DMS53 treated with DMSO at 0.1 percent for 48 hours (cell line): Measurements from ENCODE around the gene TAX1BP1.

Source experiments
- DNase-seq: peaks from one replicate; lab custom pipeline; 2025; ENCODE audit not compliant: unreplicated experiment; lab: John Stamatoyannopoulos, UW

TAX1BP1 gene

DNA sequence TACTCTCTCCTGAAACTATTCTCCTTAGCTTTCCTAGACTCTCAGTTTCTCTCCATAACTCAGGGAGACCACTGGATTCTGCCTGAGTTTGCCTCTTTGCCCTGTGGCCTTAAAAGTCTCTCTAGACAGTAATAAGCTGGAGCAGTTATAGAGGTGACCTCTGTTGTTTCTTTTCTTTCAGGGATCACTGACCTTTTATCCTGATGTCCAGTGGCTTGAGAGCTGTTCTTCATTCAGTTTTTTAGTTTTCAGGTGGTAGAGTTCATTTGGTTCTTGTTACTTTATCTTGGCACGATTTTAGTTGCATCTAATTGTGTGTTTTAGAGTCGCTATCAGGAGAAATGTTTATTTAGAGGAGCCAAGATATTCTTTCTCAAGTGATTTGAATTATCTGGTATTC lies 37.7 kb downstream of the TAX1BP1 start:
- no peak for DNase-seq

GRCh38 chr7:27779873-27780272 lies 39.9 kb downstream of the TAX1BP1 start:
- DNase-seq = no peak

- DNase-seq = no peak
Measured at GRCh38 chr7:27781188-27781587, 41.2 kb downstream of the TAX1BP1 start.

DNA sequence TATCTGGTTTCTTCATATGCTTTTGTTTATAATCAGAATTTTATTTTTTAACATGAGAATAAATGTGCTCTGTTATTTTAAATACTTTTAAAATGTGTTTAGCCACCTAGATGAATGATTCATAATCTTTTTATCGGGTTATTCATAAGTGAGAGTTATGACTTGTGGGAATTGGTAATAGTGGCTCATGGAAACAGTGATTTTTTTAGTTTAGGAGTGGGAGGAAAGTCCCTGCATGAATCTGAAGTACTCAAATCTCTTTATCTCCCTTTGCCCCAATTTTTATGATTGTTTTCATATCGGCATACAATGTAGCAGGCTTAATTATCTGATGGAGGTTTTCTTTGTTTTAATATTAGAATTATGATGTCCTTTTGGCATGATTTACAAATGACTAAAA lies 42.9 kb downstream of the TAX1BP1 start:
- no peak for DNase-seq

DNA sequence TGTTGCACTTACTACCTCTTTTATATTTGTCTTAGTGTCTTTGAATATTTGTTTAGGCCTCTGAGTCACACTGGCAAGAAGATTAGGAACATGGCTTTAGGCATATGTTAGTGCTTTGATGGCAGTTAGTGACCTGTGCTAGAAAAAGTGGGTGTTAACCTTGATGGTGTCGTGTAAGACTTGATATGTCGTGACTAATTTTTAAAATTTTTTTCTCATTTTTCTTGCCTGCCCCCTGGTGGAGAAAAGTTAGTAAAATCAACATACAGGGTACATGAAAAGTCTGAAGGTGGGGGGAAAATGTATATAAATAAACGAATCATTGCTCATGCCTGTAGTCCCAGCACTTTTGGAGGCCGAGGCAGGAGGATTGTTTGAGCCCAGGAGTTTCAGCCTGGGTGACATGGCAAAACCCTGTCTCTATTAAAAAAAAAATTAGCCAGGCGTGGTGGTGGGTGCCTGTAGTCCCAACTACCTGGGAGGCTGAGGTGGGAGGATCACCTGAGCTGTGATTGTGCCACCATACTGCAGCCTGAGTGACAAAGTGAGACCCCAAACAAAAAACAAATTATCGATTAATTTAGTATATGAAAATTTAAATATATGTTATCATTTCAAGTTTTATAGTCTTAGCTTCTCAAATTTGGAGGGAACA lies 44.6 kb downstream of the TAX1BP1 start:
- peak; percentile 75 for DNase-seq

DNA sequence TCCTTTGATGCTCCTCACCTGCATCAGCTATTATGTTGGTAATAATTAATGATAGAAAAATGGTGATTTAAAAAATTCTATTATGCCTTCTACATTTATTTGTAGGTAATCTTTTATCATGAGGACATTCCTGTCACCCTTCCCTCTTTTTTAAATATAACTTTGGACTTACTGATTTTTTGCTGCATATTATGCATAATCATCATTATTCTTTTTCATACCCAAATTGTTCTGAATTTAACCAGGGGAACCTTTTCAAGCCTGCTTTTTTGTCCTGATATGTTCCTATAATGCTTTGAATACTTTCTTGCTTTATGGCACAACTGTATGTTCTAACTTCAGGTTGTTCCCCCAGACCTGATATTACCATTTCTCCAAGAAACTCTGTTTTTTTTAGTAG lies 48.5 kb downstream of the TAX1BP1 start:
- DNase-seq = no peak

- no peak for DNase-seq
Measured at GRCh38 chr7:27793780-27794179, 53.8 kb downstream of the TAX1BP1 start.

DNA sequence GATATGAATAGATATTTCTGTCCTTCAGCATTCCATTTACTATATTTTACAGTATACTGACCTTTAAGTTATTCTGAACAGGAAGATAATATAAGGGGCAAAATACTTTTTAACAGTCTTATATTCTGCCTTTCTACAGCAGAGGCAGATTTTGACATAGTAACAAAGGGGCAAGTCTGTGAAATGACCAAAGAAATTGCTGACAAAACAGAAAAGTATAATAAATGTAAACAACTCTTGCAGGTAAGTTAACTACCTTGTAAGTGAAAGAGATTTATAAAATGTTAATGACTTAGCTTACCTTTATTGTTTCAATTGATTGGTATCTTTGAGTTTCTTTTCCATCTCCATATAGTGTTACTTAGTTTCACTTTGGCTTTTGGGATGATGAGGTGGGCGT lies 56.0 kb downstream of the TAX1BP1 start:
- DNase-seq = no peak

DNA sequence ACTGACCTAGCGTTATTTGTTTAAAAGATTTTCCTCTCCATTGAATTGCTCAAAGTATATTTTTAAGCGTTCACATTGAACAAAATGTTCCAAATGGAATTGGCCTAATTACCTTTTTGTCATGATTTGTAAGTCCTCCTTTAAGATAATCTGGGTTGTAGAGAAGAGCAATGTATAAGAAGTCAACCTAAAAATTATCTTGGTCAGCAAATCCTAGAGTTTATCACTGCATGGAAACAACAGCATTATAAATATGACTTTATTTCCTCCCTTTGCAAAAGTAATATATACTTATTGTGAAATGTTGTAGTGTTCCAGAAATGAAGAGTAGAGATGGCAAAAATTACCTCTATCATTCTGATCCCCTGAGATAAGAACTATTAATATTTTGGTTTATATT lies 59.2 kb downstream of the TAX1BP1 start:
- DNase-seq = no peak

DNA sequence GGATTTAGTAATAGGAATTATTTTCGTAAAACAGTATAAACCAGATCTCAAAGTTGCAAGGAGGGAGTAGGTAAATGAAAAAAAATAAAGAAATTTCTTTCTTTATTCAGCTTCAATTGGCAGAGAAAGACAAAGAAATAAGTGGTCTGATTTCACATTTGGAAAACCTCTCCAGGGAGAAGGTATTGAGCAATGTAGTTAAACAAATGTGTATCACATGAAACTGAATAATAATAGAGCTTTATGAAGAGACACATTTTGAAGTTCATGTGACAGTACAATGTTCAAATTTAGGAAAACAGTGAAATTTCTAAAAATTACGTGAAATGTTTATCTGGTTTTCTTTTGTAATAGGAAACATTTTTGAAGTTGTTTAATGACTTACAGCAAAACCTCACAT lies 63.0 kb downstream of the TAX1BP1 start:
- no peak for DNase-seq

DNA sequence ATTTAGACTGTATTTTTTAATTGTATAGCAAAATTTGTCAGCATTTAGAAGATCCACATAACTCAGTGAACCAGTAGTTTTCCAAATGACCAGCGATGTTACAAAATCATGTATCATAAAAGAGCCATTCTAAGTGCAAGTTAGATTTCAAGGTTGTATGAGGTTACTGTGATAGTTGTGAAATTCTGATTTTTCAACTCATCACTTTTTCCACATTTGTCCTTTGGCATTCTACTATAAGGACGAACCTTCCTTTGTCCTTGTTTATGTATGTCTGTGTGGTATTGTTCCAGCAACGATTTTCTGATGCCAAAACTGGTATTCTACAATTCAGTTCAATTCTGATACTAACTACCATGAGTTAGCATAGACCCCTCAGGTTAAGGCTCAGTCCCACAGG lies 64.2 kb downstream of the TAX1BP1 start:
- no peak for DNase-seq

GRCh38 chr7:27808626-27809025 lies 68.7 kb downstream of the TAX1BP1 start:
- DNase-seq = no peak

DNA sequence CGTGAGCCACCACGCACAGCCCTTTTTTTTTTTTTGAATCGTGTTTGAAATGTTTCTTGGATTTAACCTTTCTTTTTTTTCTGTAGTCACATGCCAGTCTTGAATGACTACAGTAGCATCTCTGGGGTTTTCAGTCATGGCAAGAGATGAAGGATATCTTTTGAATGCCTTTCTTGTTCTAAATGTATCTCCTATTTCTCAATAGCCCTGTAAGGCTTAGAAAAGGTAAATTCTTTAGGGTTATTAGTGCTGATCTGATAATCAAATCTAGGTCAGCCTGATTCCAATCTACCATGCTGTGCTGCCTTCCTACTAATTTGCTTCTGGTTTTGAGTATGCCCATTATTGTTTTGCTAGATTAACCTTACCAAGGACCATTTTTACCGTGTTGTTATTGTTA lies 70.2 kb downstream of the TAX1BP1 start:
- DNase-seq = no peak

DNA sequence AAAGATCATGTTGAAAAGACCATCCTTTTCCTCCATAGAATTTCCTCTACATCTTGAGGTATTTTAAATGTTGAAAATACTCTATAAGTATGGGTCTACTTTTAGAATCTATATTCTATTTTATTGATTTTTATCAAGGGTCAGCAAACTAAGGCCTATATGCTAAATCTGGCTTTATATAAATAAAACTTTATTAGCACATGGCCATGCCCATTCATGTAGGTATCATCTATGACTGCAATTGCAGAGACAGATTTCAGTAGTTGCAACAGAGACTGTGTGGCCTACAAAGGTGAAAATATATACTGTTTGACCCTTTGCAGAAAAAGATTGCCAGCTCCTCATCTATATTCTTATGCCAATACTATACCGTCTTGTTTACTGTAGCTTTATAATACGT lies 72.7 kb downstream of the TAX1BP1 start:
- no peak for DNase-seq

DNA sequence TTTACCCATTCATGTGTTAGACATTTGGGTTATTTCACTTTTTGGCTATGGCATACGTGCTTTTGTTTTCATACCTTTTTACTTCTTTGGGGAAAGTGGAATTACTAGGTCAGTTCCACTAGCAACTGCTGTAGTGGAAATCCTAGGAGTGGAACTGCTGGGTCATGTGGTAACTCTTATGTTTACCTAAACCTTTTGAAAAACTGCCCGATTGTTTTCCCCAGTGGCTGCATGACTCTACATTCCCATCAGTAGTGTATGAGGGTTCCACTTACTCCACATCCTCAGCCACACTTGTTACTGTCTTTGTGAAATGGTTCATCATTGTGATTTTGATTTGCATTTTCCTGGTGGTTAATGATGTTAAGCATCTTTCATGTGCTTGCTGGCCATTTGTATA lies 82.3 kb downstream of the TAX1BP1 start:
- DNase-seq = no peak

- no peak for DNase-seq
Measured at GRCh38 chr7:27825891-27826290, 85.9 kb downstream of the TAX1BP1 start.

- DNase-seq = no peak
Measured at GRCh38 chr7:27826357-27826756, 86.4 kb downstream of the TAX1BP1 start.

DNA sequence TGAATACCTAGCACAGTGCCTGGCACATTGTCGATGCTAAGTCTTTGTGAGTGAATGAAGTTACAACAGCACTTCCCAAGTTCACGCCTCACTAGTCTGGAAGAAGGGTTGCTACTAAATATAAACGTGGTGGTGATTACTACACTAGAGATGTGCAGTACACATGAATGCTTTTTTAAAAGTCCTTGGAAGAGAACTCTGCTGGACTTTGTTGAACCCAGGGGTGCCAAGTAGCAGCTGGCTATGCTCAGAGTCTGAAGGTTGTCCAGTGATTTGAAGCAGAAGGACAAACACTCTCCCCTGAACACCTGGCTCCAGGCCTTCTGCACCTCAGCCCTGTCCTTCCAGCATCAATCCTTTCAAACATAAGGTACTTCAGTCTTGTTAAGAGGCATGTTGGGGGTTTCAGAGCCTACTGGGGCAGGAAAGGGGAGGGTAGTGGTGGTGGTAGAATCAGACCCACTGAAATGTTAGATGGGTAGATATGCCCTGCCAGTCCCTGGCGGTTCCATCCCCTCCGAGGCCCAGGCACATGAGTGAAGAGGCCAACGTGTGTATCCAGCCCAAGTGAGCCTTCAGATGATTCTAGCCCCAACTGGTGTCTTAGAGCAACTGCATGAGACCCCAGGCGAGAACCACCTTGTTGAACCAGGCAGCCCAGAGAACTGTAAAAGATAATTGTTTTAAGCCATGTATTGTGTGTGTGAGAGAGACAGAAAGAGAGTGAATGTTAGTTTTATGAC lies 94.4 kb downstream of the TAX1BP1 start:
- DNase-seq = no peak

DNA sequence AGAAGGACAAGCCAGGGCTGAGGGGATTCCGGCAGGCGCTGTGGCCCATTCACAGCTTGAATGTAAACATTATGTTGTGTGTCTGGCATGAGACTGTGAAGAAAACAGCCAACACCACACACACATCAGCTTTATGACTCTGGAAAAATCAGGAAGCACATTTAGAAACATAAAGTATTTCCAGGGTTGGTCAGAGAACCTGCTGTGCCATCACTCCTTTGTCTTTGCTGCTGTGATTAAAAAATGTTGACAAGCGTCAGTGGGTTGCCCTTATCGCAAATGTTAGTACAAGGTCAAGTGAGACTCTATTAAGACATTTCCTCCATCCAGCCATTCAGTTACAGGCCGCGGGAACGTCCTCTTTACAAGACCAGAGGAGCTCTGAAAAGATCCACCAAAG lies 95.4 kb downstream of the TAX1BP1 start:
- DNase-seq = no peak

DNA sequence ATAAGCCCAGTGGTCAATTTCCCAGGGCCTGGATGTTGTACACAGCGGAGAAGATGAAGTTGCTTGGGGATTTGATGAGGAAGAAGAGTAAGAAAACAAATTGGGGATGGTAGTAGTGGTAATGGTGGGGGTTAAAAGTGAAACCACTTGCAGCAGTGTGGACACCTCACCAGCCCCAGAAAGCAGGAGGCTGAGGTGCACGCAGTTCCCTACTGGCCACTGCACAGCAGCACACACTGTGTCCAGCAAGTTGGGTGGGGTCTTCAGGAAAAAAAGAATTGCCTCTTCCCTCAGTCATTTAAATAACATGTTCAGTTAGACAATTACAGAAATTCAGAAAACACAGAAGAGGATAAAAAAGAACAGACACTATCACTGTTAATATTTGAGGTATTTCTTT lies 96.6 kb downstream of the TAX1BP1 start:
- DNase-seq = no peak

DNA sequence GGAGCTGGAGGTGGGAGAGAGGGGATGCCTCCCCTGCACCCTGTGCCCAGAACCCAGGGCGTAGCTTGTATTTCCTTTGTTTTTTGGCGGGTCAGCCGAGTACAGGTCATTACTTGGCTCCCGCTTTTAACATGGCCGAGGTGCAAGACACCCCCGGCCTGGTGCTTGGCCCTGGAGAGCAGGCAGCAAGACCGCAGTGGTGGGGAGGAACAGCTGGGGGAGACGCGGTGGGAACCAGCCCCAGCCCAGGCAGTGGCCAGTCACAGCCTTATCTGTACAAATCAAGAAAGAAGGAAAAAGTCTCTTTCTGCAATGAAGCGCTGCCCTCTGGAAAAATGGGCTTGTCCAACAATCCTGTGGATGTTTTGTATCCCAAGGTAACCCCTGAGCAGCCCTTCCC lies 99.1 kb downstream of the TAX1BP1 start:
- no peak for DNase-seq

GRCh38 chr7:27840313-27840712 lies 100.4 kb downstream of the TAX1BP1 start:
- DNase-seq = no peak
